Breast epithelium (tissue), 3 donors: ENCODE data around the gene GPC6.

ENCODE experiments used
- POLR2A ChIP-seq: fragments of 450-650 bp; IDR thresholded peaks from one replicate; pipeline ENCODE4 v1.6.1; 2016; ENCODE audit warnings: antibody characterized with exemption, mild to moderate bottlenecking, moderate library complexity
- POLR2AphosphoS5 ChIP-seq, 3 donors: sonication (generic); formaldehyde crosslinking; IDR thresholded peaks; one replicate each; pipeline ENCODE4 v1.6.1; 2017; ENCODE audit warnings: antibody characterized with exemption in 3 of 3
- TF ChIP-seq, protein P1 (sequence below), 3 donors: fragments of 450-650 bp; IDR thresholded peaks; one replicate each; pipeline ENCODE4 v1.5.1; 2016 to 2017; ENCODE audit warnings: antibody characterized with exemption in 3 of 3, mild to moderate bottlenecking in 3 of 3, moderate library complexity in 3 of 3

DNA sequence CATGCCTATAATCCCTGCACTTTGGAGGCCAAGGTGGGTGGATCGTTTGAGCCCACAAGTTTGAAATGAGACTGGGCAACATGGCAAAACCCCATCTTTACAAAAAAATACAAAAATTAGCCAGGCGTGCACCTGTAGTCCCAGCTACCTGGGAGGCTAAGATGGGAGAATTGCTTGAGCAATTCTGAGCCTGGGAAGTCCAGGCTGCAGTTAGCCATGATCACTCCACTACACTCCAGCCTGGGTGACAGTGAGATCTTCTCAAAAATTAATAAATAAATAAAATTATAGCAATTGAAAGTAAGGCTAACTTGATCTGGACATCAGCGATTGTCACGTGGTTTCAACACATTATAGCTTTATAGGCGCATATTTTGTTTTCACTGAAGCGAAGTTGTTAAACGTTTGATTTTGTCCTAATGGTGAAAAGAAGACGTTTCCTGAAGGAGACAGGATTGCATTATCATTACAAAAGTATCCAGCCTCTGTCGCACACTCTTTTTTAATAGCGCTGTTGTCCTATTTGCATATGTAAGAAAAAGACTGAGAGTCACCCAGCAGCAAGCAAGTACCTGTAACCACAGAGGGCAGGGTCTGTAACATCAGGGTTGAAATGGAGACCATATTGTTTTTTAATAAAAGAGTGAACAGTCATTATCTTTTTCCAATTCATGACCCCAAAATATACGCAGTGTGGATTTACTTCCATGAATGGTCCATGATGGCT lies 917.2 kb downstream of the GPC6 start:
- TF ChIP-seq, protein P1, sequence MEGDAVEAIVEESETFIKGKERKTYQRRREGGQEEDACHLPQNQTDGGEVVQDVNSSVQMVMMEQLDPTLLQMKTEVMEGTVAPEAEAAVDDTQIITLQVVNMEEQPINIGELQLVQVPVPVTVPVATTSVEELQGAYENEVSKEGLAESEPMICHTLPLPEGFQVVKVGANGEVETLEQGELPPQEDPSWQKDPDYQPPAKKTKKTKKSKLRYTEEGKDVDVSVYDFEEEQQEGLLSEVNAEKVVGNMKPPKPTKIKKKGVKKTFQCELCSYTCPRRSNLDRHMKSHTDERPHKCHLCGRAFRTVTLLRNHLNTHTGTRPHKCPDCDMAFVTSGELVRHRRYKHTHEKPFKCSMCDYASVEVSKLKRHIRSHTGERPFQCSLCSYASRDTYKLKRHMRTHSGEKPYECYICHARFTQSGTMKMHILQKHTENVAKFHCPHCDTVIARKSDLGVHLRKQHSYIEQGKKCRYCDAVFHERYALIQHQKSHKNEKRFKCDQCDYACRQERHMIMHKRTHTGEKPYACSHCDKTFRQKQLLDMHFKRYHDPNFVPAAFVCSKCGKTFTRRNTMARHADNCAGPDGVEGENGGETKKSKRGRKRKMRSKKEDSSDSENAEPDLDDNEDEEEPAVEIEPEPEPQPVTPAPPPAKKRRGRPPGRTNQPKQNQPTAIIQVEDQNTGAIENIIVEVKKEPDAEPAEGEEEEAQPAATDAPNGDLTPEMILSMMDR (IDR thresholded peaks at IDR 0.05): no peak
- TF ChIP-seq POLR2A: no peak
- no peak for TF ChIP-seq POLR2AphosphoS5 (IDR thresholded peaks at IDR 0.05)
